GM12872 (cell line): ENCODE data around the gene TBC1D10B.

Experiments
- CTCF ChIP-seq: IDR thresholded peaks from 3 replicates; pipeline ENCODE4 v1.5.1; 2011; ENCODE audit warnings: low read depth, mild to moderate bottlenecking, low read length, moderate library complexity; ENCODE audit not compliant: insufficient read depth

The TBC1D10B gene

GRCh38 chr16:30375864-30376263 lies 5.6 kb upstream of the TBC1D10B start:
- no peak for TF ChIP-seq CTCF

- TF ChIP-seq CTCF: no peak
These were observed 4.2 kb upstream of the TBC1D10B start, which contains the start of gene MYL11 for GRCh38 chr16:30374538-30374937. Gene MYL11, plus strand, starts transcription at chr16:30374802. Its CDS starts 56 bp downstream, at chr16:30374858.

- no peak for TF ChIP-seq CTCF
These were observed 2.4 kb upstream of the TBC1D10B start for GRCh38 chr16:30372725-30373124.

GRCh38 chr16:30372038-30372712 lies 1.9 kb upstream of the TBC1D10B start:
- no peak for TF ChIP-seq CTCF

- TF ChIP-seq CTCF: no peak
These were observed 1.0 kb upstream of the TBC1D10B start for GRCh38 chr16:30371248-30371816.

GRCh38 chr16:30369938-30370455 lies 297 bp downstream of the TBC1D10B start:
- peak; percentile 14; the same call in 1 of the 3 replicates for TF ChIP-seq CTCF

GRCh38 chr16:30369091-30369937 lies 980 bp downstream of the TBC1D10B start:
- TF ChIP-seq CTCF: no peak
